GM12874 (cell line): ENCODE results near the gene LRRC45.

ENCODE experiments used
- TF ChIP-seq, protein P1 (sequence below): IDR thresholded peaks from 2 replicates; pipeline ENCODE4 v1.5.1; 2011; ENCODE audit warnings: low read depth, mild to moderate bottlenecking, control low read depth, low read length, moderate library complexity; ENCODE audit not compliant: insufficient read depth

LRRC45 gene

DNA sequence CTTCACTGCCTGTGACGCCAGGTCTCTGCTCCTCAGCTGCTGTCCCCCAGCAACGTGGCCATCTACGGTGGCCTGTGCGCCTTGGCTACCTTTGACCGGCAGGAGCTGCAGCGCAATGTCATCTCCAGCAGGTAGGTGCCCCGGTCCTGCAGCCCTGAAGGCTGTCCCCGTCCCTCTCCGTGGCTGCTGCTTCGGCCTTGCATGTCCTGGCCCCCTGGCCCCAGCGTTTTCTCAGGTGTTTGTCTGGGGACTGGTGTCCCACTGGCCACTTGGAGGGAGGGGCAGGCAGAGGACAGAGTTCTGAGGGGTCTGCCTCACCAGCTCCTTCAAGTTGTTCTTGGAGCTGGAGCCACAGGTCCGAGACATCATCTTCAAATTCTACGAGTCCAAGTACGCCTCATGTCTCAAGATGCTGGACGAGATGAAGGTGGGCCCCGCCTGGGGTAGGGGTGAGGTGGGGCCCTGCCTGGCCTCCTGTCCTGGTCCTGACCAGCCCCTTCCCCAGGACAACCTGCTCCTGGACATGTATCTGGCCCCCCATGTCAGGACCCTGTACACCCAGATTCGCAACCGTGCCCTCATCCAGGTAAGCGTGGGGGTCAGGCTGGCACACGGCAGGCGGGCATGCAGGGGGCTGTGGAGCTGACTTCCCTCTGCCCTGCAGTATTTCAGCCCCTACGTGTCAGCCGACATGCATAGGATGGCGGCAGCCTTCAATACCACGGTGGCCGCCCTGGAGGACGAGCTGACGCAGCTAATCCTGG, 33.0 kb downstream of the LRRC45 start:
- TF ChIP-seq, protein P1, sequence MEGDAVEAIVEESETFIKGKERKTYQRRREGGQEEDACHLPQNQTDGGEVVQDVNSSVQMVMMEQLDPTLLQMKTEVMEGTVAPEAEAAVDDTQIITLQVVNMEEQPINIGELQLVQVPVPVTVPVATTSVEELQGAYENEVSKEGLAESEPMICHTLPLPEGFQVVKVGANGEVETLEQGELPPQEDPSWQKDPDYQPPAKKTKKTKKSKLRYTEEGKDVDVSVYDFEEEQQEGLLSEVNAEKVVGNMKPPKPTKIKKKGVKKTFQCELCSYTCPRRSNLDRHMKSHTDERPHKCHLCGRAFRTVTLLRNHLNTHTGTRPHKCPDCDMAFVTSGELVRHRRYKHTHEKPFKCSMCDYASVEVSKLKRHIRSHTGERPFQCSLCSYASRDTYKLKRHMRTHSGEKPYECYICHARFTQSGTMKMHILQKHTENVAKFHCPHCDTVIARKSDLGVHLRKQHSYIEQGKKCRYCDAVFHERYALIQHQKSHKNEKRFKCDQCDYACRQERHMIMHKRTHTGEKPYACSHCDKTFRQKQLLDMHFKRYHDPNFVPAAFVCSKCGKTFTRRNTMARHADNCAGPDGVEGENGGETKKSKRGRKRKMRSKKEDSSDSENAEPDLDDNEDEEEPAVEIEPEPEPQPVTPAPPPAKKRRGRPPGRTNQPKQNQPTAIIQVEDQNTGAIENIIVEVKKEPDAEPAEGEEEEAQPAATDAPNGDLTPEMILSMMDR: no peak

DNA sequence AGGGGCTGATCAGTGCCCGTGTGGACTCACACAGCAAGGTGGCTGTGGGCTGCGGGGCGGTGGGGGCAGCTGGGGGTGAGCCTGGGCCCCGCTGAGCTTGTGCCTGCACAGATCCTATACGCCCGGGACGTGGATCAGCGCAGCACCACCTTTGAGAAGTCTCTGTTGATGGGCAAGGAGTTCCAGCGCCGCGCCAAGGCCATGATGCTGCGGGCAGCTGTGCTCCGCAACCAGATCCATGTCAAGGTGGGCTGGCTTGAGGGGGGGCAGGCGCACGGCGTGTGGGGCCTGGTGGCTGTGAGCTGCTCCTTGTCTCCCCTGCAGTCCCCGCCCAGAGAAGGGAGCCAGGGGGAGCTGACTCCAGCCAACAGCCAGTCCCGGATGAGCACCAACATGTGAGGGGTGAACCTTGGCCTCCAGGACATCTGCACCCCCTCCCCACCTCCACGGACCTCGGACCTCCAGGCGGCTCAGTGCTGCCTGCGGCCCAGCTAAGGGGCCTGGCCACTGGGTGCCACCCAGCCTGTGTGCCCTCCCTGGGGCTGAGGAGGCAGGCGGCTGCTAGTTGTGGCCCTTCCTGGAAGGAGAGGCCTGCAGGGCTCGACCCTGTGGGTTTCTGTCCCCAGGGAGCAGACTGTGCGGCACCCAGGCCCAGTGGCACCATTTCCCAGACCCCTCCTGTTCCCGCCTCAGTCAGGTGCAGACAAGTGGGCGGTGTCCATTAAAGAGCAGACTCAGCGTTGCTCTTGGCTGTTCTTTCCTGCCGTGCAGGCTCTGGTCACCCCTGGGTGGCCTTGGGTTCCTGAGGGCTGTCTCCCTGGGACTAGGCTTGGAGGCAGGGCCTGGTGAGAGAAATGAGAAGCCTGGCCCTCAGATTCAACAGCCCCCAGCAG, 33.9 kb downstream of the LRRC45 start:
- TF ChIP-seq, protein P1: no peak

DNA sequence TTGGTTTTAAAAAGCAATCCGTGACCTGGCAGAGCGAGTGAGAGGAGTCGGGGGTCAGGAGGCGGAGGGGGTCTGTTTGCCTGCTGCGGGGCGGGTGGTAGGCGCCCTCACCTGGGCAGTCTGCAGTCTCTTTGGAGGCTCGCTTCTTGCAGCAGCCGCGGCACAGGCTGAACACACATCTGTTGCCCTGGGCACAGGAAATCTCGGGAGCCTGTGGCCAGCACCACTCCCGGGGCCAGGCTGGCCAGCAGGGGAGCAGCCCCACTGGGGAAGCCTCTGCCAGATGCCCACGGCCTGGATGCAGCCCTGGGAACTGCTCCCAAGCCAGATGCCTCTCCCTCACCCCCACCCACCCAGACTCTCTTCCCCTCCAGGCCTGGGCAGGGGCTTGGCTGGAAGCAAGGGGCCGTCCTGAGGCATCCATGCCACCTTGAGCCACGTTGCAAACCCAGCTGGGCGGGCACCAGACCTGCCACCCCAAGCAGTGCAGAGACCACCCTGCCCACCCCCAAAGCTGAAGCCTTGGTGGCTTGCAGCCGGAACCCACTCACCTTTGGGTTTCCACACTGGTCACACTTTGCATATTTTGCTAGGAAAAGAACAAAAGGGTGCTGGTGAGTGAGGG, 35.2 kb downstream of the LRRC45 start:
- TF ChIP-seq, protein P1: no peak

DNA sequence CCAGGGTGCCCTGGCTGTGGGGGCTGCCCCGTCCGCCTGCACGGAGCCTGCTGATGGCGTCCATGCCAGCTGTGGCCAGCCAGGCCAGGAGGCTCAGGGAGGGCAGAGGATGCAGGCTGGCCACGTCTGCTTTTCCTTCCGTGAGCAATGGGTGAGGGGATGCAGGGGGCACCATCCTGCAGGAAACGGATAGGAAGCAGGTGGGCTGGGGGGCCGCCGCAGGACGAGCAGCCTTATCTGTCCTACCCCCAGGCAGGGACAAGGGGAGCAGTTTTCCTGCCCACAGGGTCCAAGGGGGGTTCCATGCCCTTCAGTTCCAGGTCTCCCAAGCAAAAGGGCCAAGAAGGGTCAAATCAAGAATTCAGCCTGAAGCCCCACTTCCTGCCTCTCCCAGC, 35.7 kb downstream of the LRRC45 start:
- TF ChIP-seq, protein P1: no peak

DNA sequence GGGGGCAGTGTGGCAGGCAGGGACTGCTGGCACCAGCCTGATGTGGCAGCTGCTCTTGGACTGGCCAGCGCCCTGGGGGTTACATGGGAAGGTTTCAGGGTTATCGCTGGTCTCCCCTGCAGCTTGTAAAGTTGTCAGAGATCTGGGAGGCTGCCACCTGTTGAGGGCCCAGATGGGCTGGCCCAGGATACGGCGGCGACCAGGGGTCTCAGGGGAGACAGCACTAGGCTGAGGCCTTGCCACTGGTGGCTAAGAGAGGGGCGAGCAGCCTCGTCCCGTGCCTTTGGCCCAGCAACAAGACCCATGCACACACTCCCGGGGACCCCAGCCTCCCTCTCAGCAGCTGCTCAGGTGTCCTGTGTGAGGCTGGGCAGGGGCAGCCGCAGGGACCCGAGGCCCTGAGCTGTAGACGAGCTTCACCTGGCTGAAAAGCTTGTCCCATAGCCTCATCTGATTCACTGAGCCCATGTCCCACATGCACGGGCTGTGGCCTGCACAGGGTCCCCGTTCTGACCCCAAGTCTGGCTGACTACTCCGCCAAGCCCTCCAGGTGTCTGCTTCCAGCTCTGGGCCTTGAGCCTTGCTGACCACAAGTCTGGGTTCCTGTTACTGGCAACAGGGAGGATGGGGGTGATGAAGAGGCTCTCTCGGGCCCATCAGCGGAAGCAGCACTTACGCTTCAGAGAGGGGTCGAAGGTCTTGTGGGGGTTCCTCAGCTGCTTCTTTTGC, 36.3 kb downstream of the LRRC45 start:
- TF ChIP-seq, protein P1: no peak

DNA sequence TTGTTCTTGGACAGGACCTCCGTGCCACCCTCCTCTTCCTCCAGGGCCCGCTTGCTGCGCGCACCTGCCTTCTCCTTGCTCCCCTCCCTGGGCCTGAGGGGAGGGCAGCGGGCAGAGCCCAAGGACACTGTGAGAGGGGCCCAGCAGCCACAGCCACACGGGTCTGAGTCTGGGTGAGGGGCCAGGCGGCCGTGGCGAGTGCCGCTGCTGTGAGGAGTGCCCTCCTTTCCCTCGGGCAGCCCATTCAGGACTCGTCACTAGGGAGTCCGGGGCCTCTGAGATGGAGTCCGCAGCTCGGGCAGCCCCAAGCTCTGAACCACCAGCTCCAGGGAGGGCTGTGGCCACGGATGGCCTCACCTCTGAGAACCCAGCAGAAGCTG, 36.9 kb downstream of the LRRC45 start:
- TF ChIP-seq, protein P1: no peak
